Uterus (tissue), 4 donors: Measurements from ENCODE around the gene CACNA2D1. TPM values are rescaled to one million over a fixed set of nuclear protein-coding genes. Genes with fewer than 3 reads are reported as not detected.
A peak's percentile ranks its signal among the peaks of the same experiment; 100 is the strongest.

Source experiments
- DNase-seq, 2 donors: peaks; one replicate each; pipeline ENCODE4 v3.0.0-alpha.2; 2019 to 2020
- H3K27ac ChIP-seq, 2 donors: fragments of 200-600 bp; sonication (generic); 1 replicate in 1 of 2; 2 replicates in 1 of 2; pipeline ENCODE4 v1.5.1; 2016 to 2018
- H3K27me3 ChIP-seq, 2 donors: fragments of 200-600 bp; sonication (generic); one replicate each; pipeline ENCODE4 v1.5.1; 2018 to 2019; ENCODE audit warnings: control low read depth in 1 of 2
- H3K36me3 ChIP-seq, 2 donors: fragments of 200-600 bp; sonication (generic); one replicate each; pipeline ENCODE4 v1.5.1; 2019; ENCODE audit warnings: control low read depth in 1 of 2
- H3K4me1 ChIP-seq, 2 donors: fragments of 200-600 bp; sonication (generic); one replicate each; pipeline ENCODE4 v1.5.1; 2018 to 2019; ENCODE audit warnings: control low read depth in 1 of 2
- H3K4me3 ChIP-seq, 2 donors: fragments of 200-600 bp; sonication (generic); 1 replicate in 1 of 2; 2 replicates in 1 of 2; pipeline ENCODE4 v1.5.1; 2018 to 2019; ENCODE audit warnings: mild to moderate bottlenecking in 1 of 2
- H3K9me3 ChIP-seq, 2 donors: fragments of 200-600 bp; sonication (generic); one replicate each; pipeline ENCODE4 v1.5.1; 2019; ENCODE audit warnings: control low read depth in 1 of 2
- POLR2A ChIP-seq, 2 donors: fragments of 450-650 bp; IDR thresholded peaks; one replicate each; pipeline ENCODE4 v1.6.1; 2016; ENCODE audit warnings: antibody characterized with exemption in 2 of 2, mild to moderate bottlenecking in 1 of 2, moderate library complexity in 1 of 2
- intact Hi-C: fragments of 100-400 bp; cut with DNase I; formaldehyde crosslinking; loops from one replicate; pipeline ENCODE4 v1.15.1; 2023; ENCODE audit warnings: low total_unique reads
- total RNA-seq, 4 donors: library from RNA; depleted of rRNA in 3 of 4; stranded (reverse); fragments of >200 nt in 3 of 4; gene quantifications; one replicate each; pipeline versions ENCODE4 v1.1.0 to v1.2.4, GENCODE V29; 2014 to 2023
- TF ChIP-seq, protein P1 (sequence below), 4 experiments: fragments of 200-600 bp in 2 of 4; fragments of 450-650 bp in 2 of 4; sonication (generic) in 2 of 4; IDR thresholded peaks; one replicate each; pipeline ENCODE4 v1.5.1; 2016 to 2019; ENCODE audit warnings: antibody characterized with exemption in 4 of 4, mild to moderate bottlenecking in 2 of 4, moderate library complexity in 1 of 4
- donor health status: DM: yes; HTN: yes; CAD: no.

Gene CACNA2D1
- total RNA-seq, 4 donors from 2014 or later: 30.1 to 54.1 (median 43.6) TPM

DNA sequence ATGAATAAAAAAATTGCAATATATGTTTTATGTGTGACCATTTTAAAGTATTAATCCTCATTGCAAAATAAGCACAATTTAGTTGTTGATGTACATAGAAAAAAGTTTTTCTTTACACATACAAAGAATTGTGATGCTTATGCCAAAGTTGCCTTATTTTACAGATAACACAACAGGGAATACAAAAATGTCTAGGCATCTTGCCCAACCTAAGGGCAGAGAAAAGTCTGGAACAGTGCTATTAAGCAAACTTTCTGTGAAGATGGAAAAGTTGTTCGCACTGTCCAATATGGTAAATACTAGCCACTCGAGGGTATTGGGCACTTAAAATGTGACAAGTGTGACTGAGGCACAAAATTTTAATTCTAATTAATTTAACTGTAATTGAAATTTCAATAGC is 483.6 kb downstream of the CACNA2D1 start:
- no peak for TF ChIP-seq POLR2A (IDR thresholded peaks at IDR 0.05)
- TF ChIP-seq, protein P1, sequence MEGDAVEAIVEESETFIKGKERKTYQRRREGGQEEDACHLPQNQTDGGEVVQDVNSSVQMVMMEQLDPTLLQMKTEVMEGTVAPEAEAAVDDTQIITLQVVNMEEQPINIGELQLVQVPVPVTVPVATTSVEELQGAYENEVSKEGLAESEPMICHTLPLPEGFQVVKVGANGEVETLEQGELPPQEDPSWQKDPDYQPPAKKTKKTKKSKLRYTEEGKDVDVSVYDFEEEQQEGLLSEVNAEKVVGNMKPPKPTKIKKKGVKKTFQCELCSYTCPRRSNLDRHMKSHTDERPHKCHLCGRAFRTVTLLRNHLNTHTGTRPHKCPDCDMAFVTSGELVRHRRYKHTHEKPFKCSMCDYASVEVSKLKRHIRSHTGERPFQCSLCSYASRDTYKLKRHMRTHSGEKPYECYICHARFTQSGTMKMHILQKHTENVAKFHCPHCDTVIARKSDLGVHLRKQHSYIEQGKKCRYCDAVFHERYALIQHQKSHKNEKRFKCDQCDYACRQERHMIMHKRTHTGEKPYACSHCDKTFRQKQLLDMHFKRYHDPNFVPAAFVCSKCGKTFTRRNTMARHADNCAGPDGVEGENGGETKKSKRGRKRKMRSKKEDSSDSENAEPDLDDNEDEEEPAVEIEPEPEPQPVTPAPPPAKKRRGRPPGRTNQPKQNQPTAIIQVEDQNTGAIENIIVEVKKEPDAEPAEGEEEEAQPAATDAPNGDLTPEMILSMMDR (IDR thresholded peaks at IDR 0.05): no peak
- intact Hi-C loops: no loop called here
- Histone ChIP-seq H3K9me3 (no peaks in the 10 kb centered on the region), H3K36me3 (no peaks in the 10 kb centered on the region), H3K4me1 (no peaks in the 10 kb centered on the region), H3K4me3 (no peak overlapping the region), H3K27me3 (no peaks in the 10 kb centered on the region), H3K27ac (no peak overlapping the region)
- DNase-seq: no peak

DNA sequence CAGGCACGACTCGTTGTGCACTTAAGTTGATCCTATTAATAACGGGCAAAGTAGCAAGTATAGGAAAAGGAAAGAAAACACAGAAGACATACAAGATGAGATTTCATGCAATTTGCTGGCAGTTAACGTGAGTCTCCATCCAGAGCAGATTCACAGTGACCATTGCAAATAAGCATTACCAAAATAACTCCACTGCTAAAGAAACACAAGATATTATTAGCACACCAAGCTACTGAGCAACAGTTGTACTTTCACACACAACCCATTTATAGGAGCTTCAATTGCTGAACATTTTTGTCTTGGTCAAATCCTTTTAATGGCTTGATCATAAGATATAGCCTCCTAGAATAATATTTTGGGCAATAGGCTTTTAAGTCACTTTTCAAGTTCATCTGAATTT is 486.1 kb downstream of the CACNA2D1 start:
- H3K4me3 ChIP-seq: no peak overlapping the region
- H3K9me3 ChIP-seq: no peaks in the 10 kb centered on the region
- H3K27ac ChIP-seq: no peak overlapping the region
- DNase-seq: no peak
- H3K27me3 ChIP-seq: no peaks in the 10 kb centered on the region
- no peaks in the 10 kb centered on the region for H3K4me1 ChIP-seq
- intact Hi-C loops: no loop called here
- TF ChIP-seq POLR2A (IDR thresholded peaks at IDR 0.05): no peak
- TF ChIP-seq, protein P1 (IDR thresholded peaks at IDR 0.05): no peak
- H3K36me3 ChIP-seq: no peaks in the 10 kb centered on the region

DNA sequence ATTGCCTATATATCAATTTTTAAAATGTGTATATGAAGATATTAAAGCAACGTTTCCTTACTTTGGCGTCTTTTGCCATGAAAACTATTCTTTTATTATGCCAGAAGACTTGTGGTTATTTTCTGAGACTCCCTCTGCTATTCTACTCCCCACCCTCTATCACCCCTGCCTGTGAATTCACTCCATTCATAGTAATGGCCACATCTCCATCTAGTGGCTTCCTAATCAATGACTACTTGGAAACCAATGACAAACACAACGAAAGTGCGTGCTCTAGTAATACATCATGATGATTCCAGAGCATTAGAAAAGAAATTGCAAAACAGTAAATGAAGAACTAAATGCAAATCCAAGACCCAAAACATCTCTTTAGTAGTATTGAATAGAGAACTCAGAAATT is 487.1 kb downstream of the CACNA2D1 start:
- intact Hi-C loops: no loop called here
- no peak overlapping the region for H3K27ac ChIP-seq
- H3K4me1 ChIP-seq: no peaks in the 10 kb centered on the region
- H3K4me3 ChIP-seq: no peak overlapping the region
- no peaks in the 10 kb centered on the region for H3K36me3 ChIP-seq
- H3K9me3 ChIP-seq: no peaks in the 10 kb centered on the region
- TF ChIP-seq POLR2A (IDR thresholded peaks at IDR 0.05): no peak
- TF ChIP-seq, protein P1 (IDR thresholded peaks at IDR 0.05): peak; percentile 7 to 32 (median 18)
- DNase-seq: no peak
- no peaks in the 10 kb centered on the region for H3K27me3 ChIP-seq

DNA sequence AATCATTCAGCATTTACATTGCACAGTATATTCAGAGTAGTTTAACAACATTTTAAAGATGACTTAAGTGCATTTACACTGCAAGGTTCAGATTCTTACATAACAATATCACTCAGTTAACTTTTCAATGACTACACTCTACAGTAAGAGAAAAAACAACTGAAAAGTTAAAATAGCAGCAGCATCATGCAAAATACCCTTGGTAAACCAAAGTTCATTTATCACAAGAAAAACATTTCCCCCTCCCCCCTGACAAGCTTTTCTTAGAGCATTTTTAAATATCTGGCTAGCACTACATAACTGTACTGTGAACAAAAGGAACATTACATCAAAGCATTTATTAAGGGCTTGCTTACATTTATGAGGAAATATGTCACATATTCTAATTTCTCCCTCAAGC is 494.3 kb downstream of the CACNA2D1 start:
- TF ChIP-seq POLR2A (IDR thresholded peaks at IDR 0.05): no peak
- TF ChIP-seq, protein P1 (IDR thresholded peaks at IDR 0.05): no peak

DNA sequence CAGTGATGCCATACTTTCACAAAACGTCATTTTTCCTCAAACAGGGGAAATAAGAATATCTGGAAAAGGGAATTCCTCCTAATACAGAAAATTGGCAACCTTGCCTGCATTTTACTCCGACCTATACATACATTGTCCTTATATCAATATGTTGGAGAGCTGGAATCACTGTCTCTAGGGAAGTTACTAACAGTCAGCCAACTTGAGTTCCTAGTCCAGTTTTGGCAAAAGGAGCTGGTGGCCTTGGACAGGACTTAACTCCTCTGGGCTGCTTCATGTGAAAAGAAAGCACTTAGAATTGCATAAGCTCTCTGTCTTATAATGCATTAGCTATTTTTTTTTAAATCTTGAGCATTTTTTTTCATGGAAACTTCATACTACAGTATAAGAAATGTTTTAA is 499.5 kb downstream of the CACNA2D1 start:
- intact Hi-C loops: no loop called here
- no peaks in the 10 kb centered on the region for H3K36me3 ChIP-seq

More for the DNA sequence above, 494.3 kb downstream of the CACNA2D1 start:
- intact Hi-C loops: no loop called here
- no peaks in the 10 kb centered on the region for H3K36me3 ChIP-seq
- H3K9me3 ChIP-seq: no peaks in the 10 kb centered on the region
- H3K27ac ChIP-seq: no peak overlapping the region
- H3K4me3 ChIP-seq: no peak overlapping the region
- no peaks in the 10 kb centered on the region for H3K4me1 ChIP-seq
- no peak for DNase-seq
- no peaks in the 10 kb centered on the region for H3K27me3 ChIP-seq

More for the DNA sequence above, 499.5 kb downstream of the CACNA2D1 start:
- Histone ChIP-seq H3K27me3 (no peaks in the 10 kb centered on the region), H3K27ac (no peak overlapping the region), H3K4me3 (no peak overlapping the region), H3K4me1 (no peaks in the 10 kb centered on the region), H3K9me3 (no peaks in the 10 kb centered on the region)
- no peak for DNase-seq
- no peak for TF ChIP-seq POLR2A (IDR thresholded peaks at IDR 0.05)
- TF ChIP-seq, protein P1 (IDR thresholded peaks at IDR 0.05): no peak
